Activated CD8-positive, alpha-beta memory T cell treated with anti-CD3 and anti-CD28 coated beads for 24 hours (primary cell): ENCODE data around the gene SYNRG.
A peak's percentile ranks its signal among the peaks of the same experiment; 100 is the strongest.

Source experiments
- DNase-seq: peaks from one replicate; pipeline ENCODE4 v3.0.0-alpha.2; 2020

Gene SYNRG

GRCh38 chr17:37502009-37502936, 106.9 kb downstream of the SYNRG start:
- no peak for DNase-seq

- no peak for DNase-seq
These were observed 108.8 kb downstream of the SYNRG start for GRCh38 chr17:37500378-37500777.

GRCh38 chr17:37494971-37495370, 114.2 kb downstream of the SYNRG start:
- no peak for DNase-seq

- no peak for DNase-seq
These were observed 114.8 kb downstream of the SYNRG start for GRCh38 chr17:37494401-37494831.

- DNase-seq: no peak
These were observed 115.8 kb downstream of the SYNRG start for GRCh38 chr17:37493249-37494027.

- no peak for DNase-seq
These were observed 117.1 kb downstream of the SYNRG start for GRCh38 chr17:37492167-37492566.

- DNase-seq: peak; percentile 59
These were observed 118.3 kb downstream of the SYNRG start for GRCh38 chr17:37490638-37491614.

- peak; percentile 87 for DNase-seq
These were observed 119.1 kb downstream of the SYNRG start for GRCh38 chr17:37490022-37490587.

GRCh38 chr17:37489197-37490001, 119.8 kb downstream of the SYNRG start, which contains the start of gene DUSP14:
TSS of gene DUSP14 (plus strand) at chr17:37489891. CDS start at chr17:37512273, 22,382 bp downstream.
- DNase-seq: peak; percentile 90

GRCh38 chr17:37488607-37489196, 120.5 kb downstream of the SYNRG start:
- DNase-seq: no peak

- DNase-seq: no peak
These were observed 121.1 kb downstream of the SYNRG start for GRCh38 chr17:37488009-37488604.

- no peak for DNase-seq
These were observed 123.2 kb downstream of the SYNRG start for GRCh38 chr17:37485938-37486570.

GRCh38 chr17:37483311-37484039, 125.7 kb downstream of the SYNRG start:
- DNase-seq: no peak

- no peak for DNase-seq
These were observed 128.1 kb downstream of the SYNRG start for GRCh38 chr17:37481001-37481665.

- DNase-seq: no peak
These were observed 128.8 kb downstream of the SYNRG start for GRCh38 chr17:37480427-37480826.

GRCh38 chr17:37479025-37479424, 130.2 kb downstream of the SYNRG start:
- DNase-seq: no peak

- DNase-seq: no peak
These were observed 131.0 kb downstream of the SYNRG start for GRCh38 chr17:37478187-37478586.

GRCh38 chr17:37476431-37477120, 132.6 kb downstream of the SYNRG start:
- DNase-seq: no peak
